HepG2 (cell line): ENCODE measurements around the gene LINGO3. TPM values are rescaled to one million over a fixed set of nuclear protein-coding genes. Genes with fewer than 3 reads are reported as not detected.
A peak's percentile ranks its signal among the peaks of the same experiment; 100 is the strongest.

ENCODE experiments used
- ATF4 ChIP-seq, 2 experiments: fragments of 450-650 bp in 1 of 2; sonication (generic) in 1 of 2; formaldehyde crosslinking; IDR thresholded peaks; 2 replicates each; pipeline versions ENCODE4 v1.5.0 to v1.8.0; 2020 to 2022; ENCODE audit warnings: mild to moderate bottlenecking in 1 of 2, missing genetic modification reagents in 1 of 2
- DDIT3 ChIP-seq: sonication (generic); formaldehyde crosslinking; IDR thresholded peaks from 2 replicates; pipeline ENCODE4 v1.4.0; 2020; ENCODE audit warnings: mild to moderate bottlenecking, missing genetic modification reagents
- FOXK1 ChIP-seq: sonication (generic); formaldehyde crosslinking; IDR thresholded peaks from 2 replicates; pipeline ENCODE4 v1.4.0; 2020; ENCODE audit warnings: low read depth, missing genetic modification reagents, borderline replicate concordance
- GATAD1 ChIP-seq: IDR thresholded peaks from 2 replicates; pipeline ENCODE4 v1.6.1; 2016; ENCODE audit warnings: missing genetic modification reagents, missing compliant biosample characterization
- HNF4A ChIP-seq: sonication (generic); formaldehyde crosslinking; IDR thresholded peaks from 2 replicates; pipeline ENCODE4 v1.4.0; 2020; ENCODE audit warnings: missing genetic modification reagents
- JARID2 ChIP-seq: sonication (generic); formaldehyde crosslinking; IDR thresholded peaks from 2 replicates; pipeline ENCODE4 v1.8.1; 2023; ENCODE audit warnings: missing genetic modification reagents, inconsistent platforms; ENCODE audit not compliant: insufficient replicate concordance
- MYC ChIP-seq: sonication (generic); formaldehyde crosslinking; IDR thresholded peaks from 2 replicates; pipeline ENCODE4 v1.9.0; 2021; ENCODE audit warnings: missing genetic modification reagents, borderline replicate concordance
- RBAK ChIP-seq: sonication (generic); formaldehyde crosslinking; IDR thresholded peaks from 2 replicates; pipeline ENCODE4 v1.5.1; 2020; ENCODE audit warnings: mild to moderate bottlenecking, missing genetic modification reagents
- REL ChIP-seq: sonication (generic); formaldehyde crosslinking; conservative IDR thresholded peaks from 2 replicates; pipeline ENCODE4 v1.8.0; 2022; ENCODE audit warnings: mild to moderate bottlenecking, missing genetic modification reagents, moderate library complexity
- SIN3A ChIP-seq: IDR thresholded peaks from 2 replicates; pipeline ENCODE4 v1.6.1; 2011; ENCODE audit warnings: low read depth, mild to moderate bottlenecking, control low read depth, low read length, borderline replicate concordance
- TSC22D2 ChIP-seq: sonication (generic); formaldehyde crosslinking; IDR thresholded peaks from 2 replicates; pipeline ENCODE4 v1.5.1; 2020; ENCODE audit warnings: missing genetic modification reagents, mild to moderate bottlenecking, borderline replicate concordance
- ZFP1 ChIP-seq: IDR thresholded peaks from 2 replicates; pipeline ENCODE4 v1.6.1; 2016
- ZFP90 ChIP-seq: sonication (generic); formaldehyde crosslinking; IDR thresholded peaks from 2 replicates; pipeline ENCODE4 v1.8.0; 2022; ENCODE audit warnings: missing genetic modification reagents, mild to moderate bottlenecking, inconsistent platforms, borderline replicate concordance
- ZFY ChIP-seq: sonication (generic); formaldehyde crosslinking; IDR thresholded peaks from 2 replicates; pipeline ENCODE4 v1.4.0; 2020; ENCODE audit warnings: missing genetic modification reagents
- ZNF160 ChIP-seq: sonication (generic); formaldehyde crosslinking; IDR thresholded peaks from 2 replicates; pipeline ENCODE4 v1.8.0; 2022; ENCODE audit warnings: mild to moderate bottlenecking, inconsistent platforms, missing genetic modification reagents
- ZNF282 ChIP-seq: fragments of 450-650 bp; IDR thresholded peaks from 2 replicates; pipeline ENCODE4 v1.6.1; 2018; ENCODE audit not compliant: partially characterized antibody
- ZNF30 ChIP-seq: sonication (generic); formaldehyde crosslinking; IDR thresholded peaks from 2 replicates; pipeline ENCODE4 v1.5.0; 2020; ENCODE audit warnings: mild to moderate bottlenecking, missing genetic modification reagents
- ZNF572 ChIP-seq: sonication (generic); formaldehyde crosslinking; IDR thresholded peaks from 2 replicates; pipeline ENCODE4 v1.5.1; 2020; ENCODE audit warnings: mild to moderate bottlenecking, missing genetic modification reagents
- ZNF639 ChIP-seq: conservative IDR thresholded peaks from 2 replicates; pipeline ENCODE4 v1.6.1; 2018; ENCODE audit warnings: missing genetic modification reagents
- ZNF770 ChIP-seq: sonication (generic); formaldehyde crosslinking; IDR thresholded peaks from 2 replicates; pipeline ENCODE4 v1.5.0; 2020; ENCODE audit warnings: mild to moderate bottlenecking, missing genetic modification reagents
- ZNF816 ChIP-seq: sonication (generic); formaldehyde crosslinking; IDR thresholded peaks from 2 replicates; pipeline ENCODE4 v1.8.0; 2022; ENCODE audit warnings: missing genetic modification reagents, mild to moderate bottlenecking, borderline replicate concordance
- ZUFSP ChIP-seq: sonication (generic); formaldehyde crosslinking; IDR thresholded peaks from 2 replicates; pipeline ENCODE4 v1.9.0; 2021; ENCODE audit warnings: missing genetic modification reagents, mild to moderate bottlenecking, borderline replicate concordance
- polyA plus RNA-seq, 8 experiments: library from polyadenylated mRNA; depleted of rRNA in 3 of 8; stranded (reverse) in 7 of 8; unstranded in 1 of 8; fragments of >200 nt; fragmentation: Illumina TruSeq in 4 of 8; extraction: Trizol in 4 of 8; gene quantifications; 2 replicates each; pipeline versions ENCODE4 v1.2.1 to v1.2.3, GENCODE V29; 2011 to 2016; ENCODE audit warnings: low read depth in 4 of 8, missing spikeins in 1 of 8, mixed read lengths in 1 of 8; ENCODE audit not compliant: insufficient read depth in 1 of 8
- total RNA-seq, 5 experiments: library from RNA; depleted of rRNA; stranded (reverse); fragments of >200 nt; fragmentation: Illumina TruSeq; extraction: Trizol; gene quantifications; 2 replicates each; pipeline ENCODE4 v1.2.3, GENCODE V29; 2016; ENCODE audit warnings: low read depth in 1 of 5

Gene LINGO3
- total and polyA plus RNA-seq, 2 of the 13 experiments (the other 11 are each of a cell fraction or from before 2014, with no cell fraction given), result not detected

GRCh38 chr19:2330632-2331284, 22.8 kb upstream of the LINGO3 start (continued):
- TF ChIP-seq REL (CRISPR knock-in tag), result no peak
- no peak for TF ChIP-seq DDIT3 (CRISPR knock-in tag)
- no peak for TF ChIP-seq ZNF816 (CRISPR knock-in tag)
- peak; percentile 58; the same call in 1 of the 2 replicates for TF ChIP-seq MYC (CRISPR knock-in tag)
- TF ChIP-seq ZNF282, result no peak
- no peak for TF ChIP-seq ZNF572 (CRISPR knock-in tag)
- no peak for TF ChIP-seq JARID2
- TF ChIP-seq GATAD1, result 0 out of 2 replicates have a peak, but pooled peaks have one; percentile 11
- no peak for TF ChIP-seq ZNF160
- peak; percentile 86 for TF ChIP-seq HNF4A
- 0 out of 2 replicates have a peak, but pooled peaks have one; percentile 19 for TF ChIP-seq TSC22D2
- TF ChIP-seq ATF4 (CRISPR knock-in tag; IDR thresholded peaks at IDR 0.05), result no peak
- no peak for TF ChIP-seq ZUFSP (CRISPR knock-in tag)
- TF ChIP-seq ZNF639 (CRISPR knock-in tag), result no peak
- TF ChIP-seq FOXK1 (CRISPR knock-in tag), result no peak
- TF ChIP-seq ZFP90 (CRISPR knock-in tag), result no peak
- no peak for TF ChIP-seq RBAK (CRISPR knock-in tag)
- no peak for TF ChIP-seq ZNF770 (CRISPR knock-in tag)
- no peak for TF ChIP-seq ZFP1
- peak; percentile 59 for TF ChIP-seq ZFY (CRISPR knock-in tag)
- TF ChIP-seq ZNF30, result no peak
- no peak; the same call in 1 of the 2 replicates for TF ChIP-seq SIN3A
